ENCODE measurements around the gene ANKZF1.

The ANKZF1 gene

DNA sequence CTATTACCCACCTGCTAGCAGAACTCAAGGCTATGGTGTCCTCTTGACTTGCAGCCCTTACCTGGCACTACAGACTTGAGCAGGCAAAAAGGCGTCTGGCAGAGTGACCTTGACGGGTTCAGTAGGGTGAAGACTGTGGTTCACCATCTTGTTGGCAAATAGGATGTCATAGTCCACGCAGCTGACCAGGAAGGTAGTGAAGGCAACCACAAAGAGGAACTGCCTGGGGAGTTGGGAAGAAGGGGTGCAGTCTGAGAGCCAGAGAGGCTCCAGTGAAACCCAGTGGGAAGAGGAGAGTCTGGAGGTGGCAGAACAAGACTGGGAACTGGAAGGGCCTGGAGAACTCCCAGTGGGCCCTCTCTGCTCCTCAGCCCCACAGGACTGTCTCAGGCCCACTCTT is 4.3 kb upstream of the ANKZF1 start:
- no peak overlapping the region for H3K4me3 ChIP-seq (ENCODE audit: low read depth, low read length)
- ChIA-PET POLR2A (no interaction called here), CTCF (interaction anchor here (7.0 kb wide), 1 partner anchor 68 kb away, joined by 81 read pairs; no protein-coding TSS in a partner anchor)

DNA sequence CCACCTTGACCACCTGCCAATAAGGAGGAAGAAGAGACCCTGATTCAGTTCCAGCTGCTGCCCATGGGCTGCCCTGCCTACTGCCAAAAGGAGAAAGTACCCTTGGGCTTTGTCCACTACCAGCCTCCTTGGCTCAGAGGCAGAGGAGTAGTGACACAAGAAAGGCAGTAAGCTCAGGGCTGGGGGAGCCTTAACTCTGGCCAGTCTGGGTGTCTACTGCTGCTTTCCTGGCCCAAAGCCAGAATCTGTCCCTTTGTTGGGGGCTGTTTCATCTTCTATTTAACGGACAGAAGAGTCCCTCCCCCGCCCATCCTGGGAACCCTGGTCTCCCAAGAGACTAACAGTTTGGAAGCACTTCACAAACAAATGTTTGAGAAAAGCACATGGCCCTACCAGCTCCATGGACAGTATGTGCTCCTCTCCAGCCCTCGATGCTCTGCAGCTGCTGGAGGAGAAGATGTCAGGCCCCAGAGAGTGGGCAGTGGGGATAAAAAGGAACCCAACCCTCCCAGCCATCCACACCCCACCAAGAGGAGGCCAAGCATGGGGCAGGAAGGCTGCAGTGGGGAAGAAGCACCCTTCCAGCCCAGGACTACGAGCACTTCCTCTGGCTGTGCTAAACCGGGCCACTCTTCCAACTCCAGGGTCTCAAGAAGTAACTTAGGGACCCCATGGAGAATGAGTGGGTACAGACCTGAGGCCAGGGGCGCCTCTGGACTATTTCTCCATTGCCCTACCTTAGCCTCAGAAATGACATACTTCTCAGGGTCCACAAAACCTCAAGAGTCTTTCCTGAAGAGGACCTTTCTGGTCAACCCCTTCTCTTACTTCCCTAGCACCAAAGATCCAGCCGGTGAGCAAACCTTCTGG is 1.3 kb upstream of the ANKZF1 start:
- TF ChIP-seq, protein P1, sequence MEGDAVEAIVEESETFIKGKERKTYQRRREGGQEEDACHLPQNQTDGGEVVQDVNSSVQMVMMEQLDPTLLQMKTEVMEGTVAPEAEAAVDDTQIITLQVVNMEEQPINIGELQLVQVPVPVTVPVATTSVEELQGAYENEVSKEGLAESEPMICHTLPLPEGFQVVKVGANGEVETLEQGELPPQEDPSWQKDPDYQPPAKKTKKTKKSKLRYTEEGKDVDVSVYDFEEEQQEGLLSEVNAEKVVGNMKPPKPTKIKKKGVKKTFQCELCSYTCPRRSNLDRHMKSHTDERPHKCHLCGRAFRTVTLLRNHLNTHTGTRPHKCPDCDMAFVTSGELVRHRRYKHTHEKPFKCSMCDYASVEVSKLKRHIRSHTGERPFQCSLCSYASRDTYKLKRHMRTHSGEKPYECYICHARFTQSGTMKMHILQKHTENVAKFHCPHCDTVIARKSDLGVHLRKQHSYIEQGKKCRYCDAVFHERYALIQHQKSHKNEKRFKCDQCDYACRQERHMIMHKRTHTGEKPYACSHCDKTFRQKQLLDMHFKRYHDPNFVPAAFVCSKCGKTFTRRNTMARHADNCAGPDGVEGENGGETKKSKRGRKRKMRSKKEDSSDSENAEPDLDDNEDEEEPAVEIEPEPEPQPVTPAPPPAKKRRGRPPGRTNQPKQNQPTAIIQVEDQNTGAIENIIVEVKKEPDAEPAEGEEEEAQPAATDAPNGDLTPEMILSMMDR (IDR thresholded peaks at IDR 0.05; ENCODE audit: insufficient read depth, low read length, missing control alignments) = no peak
- CTCF ChIA-PET = interaction anchor here (0.6 to 7.0 kb wide), 7 partner anchors 9 to 123 kb away, joined by 3 to 81 read pairs (median 4); partner anchors contain the start of genes ABCB6 and NHEJ1
- H3K4me3 ChIP-seq (ENCODE audit: low read depth, low read length) = peak overlapping the region; percentile 92
- no peak for DNase-seq (ENCODE audit: low read depth, low spot score)
- POLR2A ChIA-PET = interaction anchor here (0.9 to 3.4 kb wide), 6 partner anchors 10 to 67 kb away, joined by 3 to 26 read pairs (median 6); partner anchors contain the start of genes ABCB6, DNAJB2, GLB1L and STK16

More for the DNA sequence above, 4.3 kb upstream of the ANKZF1 start:
- TF ChIP-seq, protein P1 (IDR thresholded peaks at IDR 0.05; ENCODE audit: insufficient read depth, low read length, missing control alignments) = no peak
- no peak for DNase-seq (ENCODE audit: low read depth, low spot score)

DNA sequence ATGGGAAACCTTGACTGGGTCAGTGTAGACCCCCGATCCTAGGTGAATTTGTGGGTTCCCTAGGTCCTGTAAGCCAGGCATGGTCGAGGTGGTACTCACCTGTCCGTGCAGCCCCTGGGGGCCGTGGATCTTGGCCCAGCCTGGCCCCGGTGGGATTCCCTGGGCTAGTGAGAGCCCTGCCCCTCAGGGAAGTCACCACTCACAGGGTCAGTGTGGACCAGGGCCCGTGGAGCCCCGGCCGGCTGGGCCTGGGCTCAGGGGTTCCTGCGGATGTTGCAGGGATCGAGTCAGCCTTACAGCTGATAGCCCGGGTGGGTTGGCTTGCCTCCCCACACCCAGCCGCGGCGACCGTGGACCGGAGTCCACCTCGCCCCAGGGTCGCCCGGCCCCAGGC is 698 bp upstream of the ANKZF1 start:
- CTCF ChIA-PET = interaction anchor here (0.8 to 7.0 kb wide), 7 partner anchors 10 to 70 kb away, joined by 3 to 81 read pairs (median 9); partner anchors contain the start of genes ABCB6, NHEJ1 and ZFAND2B
- DNase-seq (ENCODE audit: low read depth, low spot score) = no peak
- POLR2A ChIA-PET = interaction anchor here (0.9 to 3.4 kb wide), 7 partner anchors 10 to 66 kb away, joined by 3 to 26 read pairs (median 8); partner anchors contain the start of genes ABCB6, DNAJB2, GLB1L and STK16

DNA sequence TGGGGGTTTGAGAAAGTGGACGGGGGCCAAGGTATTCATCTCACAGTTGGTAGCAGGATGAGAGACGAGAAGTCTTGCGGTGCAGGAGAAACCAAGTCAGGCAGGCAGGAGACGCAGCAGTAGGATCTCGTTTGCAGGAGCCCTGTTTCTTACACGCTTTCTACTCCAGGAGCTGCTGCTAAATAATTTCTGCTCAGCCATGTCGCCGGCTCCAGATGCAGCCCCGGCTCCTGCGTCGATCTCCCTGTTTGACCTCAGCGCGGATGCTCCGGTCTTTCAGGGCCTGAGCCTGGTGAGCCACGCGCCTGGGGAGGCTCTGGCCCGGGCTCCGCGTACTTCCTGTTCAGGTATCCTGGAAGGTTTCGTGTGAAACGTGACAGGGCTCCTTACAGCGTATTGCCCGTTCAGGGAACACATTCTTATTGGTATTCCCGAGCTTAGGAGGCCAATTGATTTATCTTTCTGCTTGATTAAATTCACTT is 494 bp downstream of the ANKZF1 start:
- POLR2A ChIA-PET = interaction anchor here (0.7 to 3.4 kb wide), 5 partner anchors 9 to 49 kb away, joined by 3 to 26 read pairs (median 13); partner anchors contain the start of genes ABCB6, DNAJB2, GLB1L and STK16
- CTCF ChIA-PET = interaction anchor here (0.8 to 7.0 kb wide), 12 partner anchors 10 to 73 kb away, joined by 3 to 81 read pairs (median 4); partner anchors contain the start of genes ABCB6, NHEJ1, STK16 and ZFAND2B
- no peak for DNase-seq (ENCODE audit: low read depth, low spot score)
- peak overlapping the region; percentile 92 for H3K4me3 ChIP-seq (ENCODE audit: low read depth, low read length)
- TF ChIP-seq, protein P1 (IDR thresholded peaks at IDR 0.05; ENCODE audit: insufficient read depth, low read length, missing control alignments) = no peak

More for the DNA sequence above, 698 bp upstream of the ANKZF1 start:
- TF ChIP-seq, protein P1 (IDR thresholded peaks at IDR 0.05; ENCODE audit: insufficient read depth, low read length, missing control alignments) = no peak
- peak overlapping the region; percentile 92 for H3K4me3 ChIP-seq (ENCODE audit: low read depth, low read length)

DNA sequence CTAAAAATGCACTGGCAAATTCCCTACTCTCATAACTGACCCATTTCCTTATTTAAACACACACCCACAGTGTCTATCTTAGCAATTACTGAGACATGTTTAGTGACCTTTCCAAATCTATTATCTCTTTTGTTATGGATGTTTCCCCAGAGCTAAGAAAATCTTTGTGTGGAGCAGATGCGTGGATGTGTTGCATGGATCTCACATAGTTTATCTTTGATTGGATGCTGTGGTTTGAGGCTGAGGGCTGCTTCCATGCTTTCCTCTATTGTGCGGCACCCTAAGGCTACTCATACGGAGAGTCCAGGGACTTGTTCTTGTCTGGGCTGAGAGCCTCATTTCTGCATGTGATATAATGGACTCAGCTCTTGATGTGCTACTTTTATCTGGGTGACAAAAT is 4.7 kb downstream of the ANKZF1 start:
- TF ChIP-seq, protein P1 (IDR thresholded peaks at IDR 0.05; ENCODE audit: insufficient read depth, low read length, missing control alignments) = no peak

More for the DNA sequence above, 4.7 kb downstream of the ANKZF1 start:
- POLR2A ChIA-PET = interaction anchor here (1.0 kb wide), 1 partner anchor 12 kb away, joined by 3 read pairs; no protein-coding TSS in a partner anchor
- CTCF ChIA-PET = interaction anchor here (1.0 to 1.8 kb wide), 5 partner anchors 10 to 61 kb away, joined by 3 to 7 read pairs (median 5); partner anchors contain the start of genes GLB1L and STK16
- no peak overlapping the region for H3K4me3 ChIP-seq (ENCODE audit: low read depth, low read length)
- DNase-seq (ENCODE audit: low read depth, low spot score) = no peak

Data from AG04449 (cell line).